Activated CD4-positive, alpha-beta memory T cell treated with anti-CD3 and anti-CD28 coated beads for 36 hours (primary cell): Measurements from ENCODE around the gene CASZ1. TPM values are rescaled to one million over a fixed set of nuclear protein-coding genes. Genes with fewer than 3 reads are reported as not detected.

Experiments
- CTCF ChIA-PET: fragments of 350-600 bp; sonication (Branson Sonifier 250); formaldehyde crosslinking; loops from one replicate; lab custom pipeline; 2021; ENCODE audit warnings: antibody characterized with exemption, inconsistent platforms; lab: Charles Lee
- POLR2A ChIA-PET: fragments of 350-600 bp; sonication (Branson Sonifier 250); formaldehyde crosslinking; loops from one replicate; lab custom pipeline; 2021; ENCODE audit warnings: antibody characterized with exemption; lab: Charles Lee
- DNase-seq: peaks from one replicate; pipeline ENCODE4 v3.0.0-alpha.2; 2020
- H3K27ac Mint-ChIP-seq: one replicate; pipeline ENCODE4 v1.8.0; 2021; ENCODE audit warnings: mixed read lengths
- H3K27me3 Mint-ChIP-seq: one replicate; pipeline ENCODE4 v1.8.0; 2021; ENCODE audit warnings: mixed read lengths
- H3K36me3 Mint-ChIP-seq: one replicate; pipeline ENCODE4 v1.8.0; 2021; ENCODE audit warnings: mixed read lengths
- H3K4me1 Mint-ChIP-seq: one replicate; pipeline ENCODE4 v1.8.0; 2021; ENCODE audit warnings: low read depth, mixed read lengths
- H3K4me3 Mint-ChIP-seq: one replicate; pipeline ENCODE4 v1.8.0; 2021; ENCODE audit warnings: mild to moderate bottlenecking, mixed read lengths
- H3K9me3 Mint-ChIP-seq: one replicate; pipeline ENCODE4 v1.8.0; 2021; ENCODE audit warnings: mixed read lengths
- intact Hi-C: fragments of 100-400 bp; cut with micrococcal nuclease; formaldehyde crosslinking; loops from one replicate; pipeline ENCODE4 v1.15.1; 2023
- total RNA-seq, 2 experiments: library from RNA; stranded (reverse); gene quantifications; one replicate each; pipeline ENCODE4 v1.2.3, GENCODE V29; 2021

The CASZ1 gene
- total RNA-seq, 2 experiments from 2014 or later, result 5.5 to 6.3 TPM

DNA sequence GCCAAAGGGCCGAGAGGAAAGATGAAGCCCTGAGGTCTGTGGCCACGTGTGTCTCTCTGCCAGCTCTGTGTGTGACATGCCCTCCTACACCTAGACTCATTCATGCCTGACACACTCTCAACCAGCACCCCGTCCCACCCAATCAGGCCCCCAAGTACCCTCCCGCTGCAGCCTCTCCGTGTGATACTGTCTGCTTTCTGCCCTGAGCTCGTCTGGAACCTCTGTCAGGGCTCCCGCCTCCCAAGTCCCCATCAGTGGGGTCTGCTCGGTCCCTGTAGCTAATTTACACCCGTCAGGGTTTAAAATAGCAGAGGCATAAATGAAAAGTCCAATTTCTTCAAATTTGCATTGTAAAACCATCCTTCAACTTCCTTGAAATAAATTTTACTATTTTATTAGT is 20.7 kb downstream of the CASZ1 start:
- Mint-ChIP-seq H3K4me1 (no peaks in the 10 kb centered on the region), H3K9me3 (no peaks in the 10 kb centered on the region), H3K36me3 (no peaks in the 10 kb centered on the region), H3K4me3 (no peak overlapping the region), H3K27me3 (peaks cover 1% of the 10 kb centered on the region), H3K27ac (no peak overlapping the region)
- DNase-seq, result no peak
- POLR2A ChIA-PET, result no interaction called here
- intact Hi-C loops, result no loop called here
- CTCF ChIA-PET, result interaction anchor here (1.0 kb wide), 1 partner anchor 11 kb away, joined by 3 read pairs; no protein-coding TSS in a partner anchor

DNA sequence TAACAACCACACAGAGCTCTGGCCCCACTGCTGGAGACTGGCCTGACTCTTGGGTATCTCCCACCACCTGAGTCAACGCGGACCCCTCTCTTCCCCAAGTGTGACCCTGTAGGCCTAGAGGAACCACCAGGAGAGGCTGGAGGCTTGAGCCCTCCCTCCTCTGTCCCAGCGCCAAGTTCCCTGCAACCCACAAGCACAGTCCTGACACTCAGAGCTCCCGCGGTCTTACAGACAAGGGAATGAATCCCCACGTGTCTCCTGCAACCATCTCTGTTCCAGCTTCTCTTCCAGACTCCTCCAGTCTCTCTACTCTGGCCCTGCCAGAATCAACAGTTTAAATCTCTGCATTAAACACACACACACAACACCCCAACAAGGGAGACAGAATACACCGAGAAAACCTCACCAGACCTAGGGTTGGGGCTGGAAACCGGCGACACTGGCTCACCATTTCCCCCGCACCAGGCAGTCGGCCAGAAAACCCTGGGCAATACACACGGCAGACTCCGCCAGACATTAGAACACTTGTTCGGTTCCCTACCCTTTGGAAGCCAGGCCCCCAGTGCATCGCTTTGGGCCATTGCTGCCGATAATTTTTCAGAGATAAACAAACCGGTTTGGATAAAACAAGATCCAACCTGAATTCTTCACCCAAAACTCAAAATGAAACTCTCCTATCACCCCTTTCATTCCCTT is 21.7 kb downstream of the CASZ1 start:
- intact Hi-C loops, result no loop called here
- ChIA-PET POLR2A (no interaction called here), CTCF (no interaction called here)
- Mint-ChIP-seq H3K9me3 (no peaks in the 10 kb centered on the region), H3K4me1 (no peaks in the 10 kb centered on the region), H3K27ac (no peak overlapping the region), H3K4me3 (no peak overlapping the region), H3K27me3 (peaks cover 1% of the 10 kb centered on the region), H3K36me3 (no peaks in the 10 kb centered on the region)
- no peak for DNase-seq

DNA sequence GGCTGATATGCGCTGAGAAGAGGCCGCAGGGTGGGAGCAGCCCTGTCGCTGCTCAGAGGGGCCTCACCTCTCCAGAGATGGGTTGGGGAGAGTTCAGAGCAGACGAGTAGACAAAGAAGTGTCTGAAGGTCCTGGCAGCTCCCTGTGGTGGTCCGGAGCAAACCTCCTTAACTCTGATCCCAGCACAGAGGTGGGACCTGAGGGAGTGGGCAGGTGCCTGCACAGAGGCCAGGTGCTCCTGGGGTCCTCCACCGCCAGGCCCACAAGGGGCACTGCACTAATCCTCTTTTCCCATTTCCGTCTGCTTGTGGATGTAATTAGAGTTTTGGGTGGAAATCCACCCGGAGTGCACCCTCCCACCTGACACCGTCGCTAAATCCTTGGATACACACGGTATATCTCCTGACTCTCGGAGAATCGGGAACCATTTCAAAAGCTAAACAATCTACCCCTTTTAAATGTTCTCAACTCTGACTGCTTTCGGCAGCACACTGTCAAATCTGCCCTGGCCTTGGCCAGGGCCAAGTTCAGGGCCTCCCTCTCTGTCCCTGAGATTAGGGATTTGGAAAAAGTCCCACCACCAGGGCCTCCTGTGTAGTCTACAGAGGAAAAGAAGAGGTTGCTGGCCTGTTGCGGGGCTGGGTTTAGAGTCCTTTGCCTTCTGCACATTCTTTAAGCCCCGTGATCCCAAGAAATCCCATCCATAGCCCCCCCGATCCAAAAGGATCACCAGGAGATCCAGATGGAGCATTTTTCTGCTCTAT is 22.4 kb downstream of the CASZ1 start:
- ChIA-PET POLR2A (no interaction called here), CTCF (no interaction called here)
- Mint-ChIP-seq H3K9me3 (no peaks in the 10 kb centered on the region), H3K4me3 (no peak overlapping the region), H3K27ac (no peak overlapping the region), H3K4me1 (no peaks in the 10 kb centered on the region), H3K27me3 (peaks cover 1% of the 10 kb centered on the region), H3K36me3 (no peaks in the 10 kb centered on the region)
- intact Hi-C loops, result no loop called here
- no peak for DNase-seq

DNA sequence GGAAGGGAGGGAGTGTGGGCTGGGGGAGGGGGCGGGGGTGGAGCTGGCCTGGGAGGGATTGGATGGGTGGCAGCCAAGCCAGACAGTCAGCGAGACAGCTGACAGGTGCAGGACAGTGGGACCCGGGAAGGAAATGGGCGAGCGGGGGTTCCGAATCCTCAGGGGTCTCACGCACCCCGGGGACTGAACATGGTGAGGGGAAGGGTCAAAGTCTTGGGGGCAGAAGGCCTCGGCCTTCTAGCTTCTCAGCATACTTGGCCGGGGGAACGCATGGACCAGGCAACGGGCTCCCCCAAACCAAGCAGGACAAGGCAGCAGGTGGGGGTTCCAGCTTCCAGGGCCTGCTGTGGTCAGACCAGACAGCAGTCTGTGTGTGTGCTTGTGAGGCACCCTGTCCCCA is 23.1 kb downstream of the CASZ1 start:
- peaks cover 1% of the 10 kb centered on the region for H3K27me3 Mint-ChIP-seq
- no peak for DNase-seq
- no peaks in the 10 kb centered on the region for H3K9me3 Mint-ChIP-seq
- no peaks in the 10 kb centered on the region for H3K36me3 Mint-ChIP-seq
- ChIA-PET CTCF (no interaction called here), POLR2A (no interaction called here)
- intact Hi-C loops, result no loop called here
- H3K27ac Mint-ChIP-seq, result no peak overlapping the region
- H3K4me3 Mint-ChIP-seq, result no peak overlapping the region
- H3K4me1 Mint-ChIP-seq, result no peaks in the 10 kb centered on the region

DNA sequence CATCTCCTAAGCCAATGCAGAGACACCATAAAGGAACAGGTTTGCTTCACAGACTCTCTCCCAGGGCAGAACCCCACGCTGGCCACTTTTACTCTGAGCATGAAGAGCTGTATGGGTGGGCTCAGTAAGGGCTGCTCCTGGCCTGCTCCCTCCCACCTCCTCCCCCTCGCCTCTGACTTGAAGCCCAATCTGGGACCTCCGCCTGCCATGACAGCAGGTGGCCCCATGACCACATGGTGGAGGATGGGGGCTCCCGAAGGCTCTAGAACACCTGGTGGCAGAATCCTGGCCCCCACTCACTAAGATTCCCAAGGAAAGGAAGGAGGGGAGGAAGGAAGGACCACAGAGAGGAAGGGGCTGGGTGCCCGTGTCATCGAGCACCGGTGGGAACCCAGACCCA is 23.7 kb downstream of the CASZ1 start:
- H3K27me3 Mint-ChIP-seq, result peaks cover 1% of the 10 kb centered on the region
- POLR2A ChIA-PET, result no interaction called here

DNA sequence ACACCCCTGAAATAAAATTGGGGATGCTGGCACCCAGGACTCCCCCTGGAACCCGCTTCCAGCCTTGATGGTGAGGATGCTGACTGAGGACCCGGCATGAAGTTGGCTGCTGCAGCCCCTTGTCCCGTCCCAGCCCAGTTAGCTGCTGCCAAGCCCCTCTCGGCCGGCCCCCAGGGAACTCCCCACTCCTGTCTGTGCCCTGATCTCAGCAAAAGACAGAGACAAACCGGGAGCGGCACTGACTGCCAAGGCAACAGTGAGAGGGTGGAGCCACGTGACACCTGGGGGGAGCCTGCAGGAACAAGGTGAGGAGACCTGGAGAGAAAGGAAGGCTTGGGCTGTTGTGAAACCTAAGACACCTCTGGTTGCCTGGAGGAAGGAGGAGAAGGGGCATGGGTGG is 24.7 kb downstream of the CASZ1 start:
- Mint-ChIP-seq H3K36me3 (no peaks in the 10 kb centered on the region), H3K27me3 (peaks cover 1% of the 10 kb centered on the region), H3K4me3 (no peak overlapping the region), H3K4me1 (no peaks in the 10 kb centered on the region), H3K9me3 (no peaks in the 10 kb centered on the region), H3K27ac (no peak overlapping the region)
- intact Hi-C loops, result no loop called here
- POLR2A ChIA-PET, result no interaction called here
- CTCF ChIA-PET, result no interaction called here
- no peak for DNase-seq

More for the DNA sequence above, 23.7 kb downstream of the CASZ1 start:
- DNase-seq, result no peak
- Mint-ChIP-seq H3K27ac (no peak overlapping the region), H3K4me3 (no peak overlapping the region), H3K36me3 (no peaks in the 10 kb centered on the region), H3K9me3 (no peaks in the 10 kb centered on the region), H3K4me1 (no peaks in the 10 kb centered on the region)
- intact Hi-C loops, result no loop called here
- CTCF ChIA-PET, result no interaction called here

DNA sequence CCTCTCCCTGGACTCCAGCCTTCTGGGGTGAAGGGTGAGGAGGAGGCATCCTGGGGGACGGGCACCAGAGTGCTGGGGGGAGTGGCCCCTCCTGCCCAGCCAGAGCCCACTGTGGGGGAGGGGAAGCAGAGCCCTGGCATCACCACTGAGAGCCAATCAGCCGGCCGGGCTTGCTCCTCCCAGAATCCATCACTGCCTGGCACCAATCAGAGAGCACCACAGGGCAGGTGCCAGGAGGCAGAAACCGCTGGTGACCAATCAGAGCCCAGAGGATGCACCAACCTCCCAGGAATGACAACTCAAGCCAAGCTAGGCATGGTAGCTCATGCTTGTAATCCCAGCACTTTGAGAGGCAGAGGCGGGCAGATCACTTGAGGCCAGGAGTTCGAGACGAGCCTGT is 27.9 kb downstream of the CASZ1 start:
- CTCF ChIA-PET, result no interaction called here
- POLR2A ChIA-PET, result no interaction called here
- H3K4me3 Mint-ChIP-seq, result no peak overlapping the region
- no peaks in the 10 kb centered on the region for H3K9me3 Mint-ChIP-seq
- no peaks in the 10 kb centered on the region for H3K4me1 Mint-ChIP-seq
- no peak for DNase-seq
- no peaks in the 10 kb centered on the region for H3K36me3 Mint-ChIP-seq
- intact Hi-C loops, result no loop called here
- H3K27me3 Mint-ChIP-seq, result peaks cover 2% of the 10 kb centered on the region
- no peak overlapping the region for H3K27ac Mint-ChIP-seq

DNA sequence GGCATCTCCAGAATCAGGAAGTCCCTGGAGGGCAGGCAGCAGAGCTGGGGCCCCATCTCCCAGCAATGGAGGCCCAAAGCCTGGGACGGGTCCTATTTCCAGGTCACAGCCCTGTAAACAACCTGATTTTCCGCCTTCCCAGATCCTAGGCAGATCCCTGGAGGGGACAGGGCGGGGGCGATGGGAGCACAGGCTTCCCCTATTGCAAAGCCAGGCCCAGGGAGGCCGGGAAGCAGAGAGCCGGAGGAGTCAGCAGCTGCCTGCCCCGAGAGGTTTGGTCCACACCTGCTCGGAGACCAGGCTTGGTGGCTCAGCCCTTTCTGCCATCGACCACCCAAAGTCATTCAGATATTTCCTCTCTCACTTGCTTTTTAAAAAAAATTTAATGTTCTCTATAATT is 29.2 kb downstream of the CASZ1 start:
- intact Hi-C loops, result no loop called here
- no peaks in the 10 kb centered on the region for H3K9me3 Mint-ChIP-seq
- no peak for DNase-seq
- H3K36me3 Mint-ChIP-seq, result no peaks in the 10 kb centered on the region
- no peaks in the 10 kb centered on the region for H3K4me1 Mint-ChIP-seq
- H3K27ac Mint-ChIP-seq, result no peak overlapping the region
- POLR2A ChIA-PET, result no interaction called here
- H3K27me3 Mint-ChIP-seq, result peaks cover 3% of the 10 kb centered on the region
- H3K4me3 Mint-ChIP-seq, result no peak overlapping the region
- CTCF ChIA-PET, result no interaction called here

DNA sequence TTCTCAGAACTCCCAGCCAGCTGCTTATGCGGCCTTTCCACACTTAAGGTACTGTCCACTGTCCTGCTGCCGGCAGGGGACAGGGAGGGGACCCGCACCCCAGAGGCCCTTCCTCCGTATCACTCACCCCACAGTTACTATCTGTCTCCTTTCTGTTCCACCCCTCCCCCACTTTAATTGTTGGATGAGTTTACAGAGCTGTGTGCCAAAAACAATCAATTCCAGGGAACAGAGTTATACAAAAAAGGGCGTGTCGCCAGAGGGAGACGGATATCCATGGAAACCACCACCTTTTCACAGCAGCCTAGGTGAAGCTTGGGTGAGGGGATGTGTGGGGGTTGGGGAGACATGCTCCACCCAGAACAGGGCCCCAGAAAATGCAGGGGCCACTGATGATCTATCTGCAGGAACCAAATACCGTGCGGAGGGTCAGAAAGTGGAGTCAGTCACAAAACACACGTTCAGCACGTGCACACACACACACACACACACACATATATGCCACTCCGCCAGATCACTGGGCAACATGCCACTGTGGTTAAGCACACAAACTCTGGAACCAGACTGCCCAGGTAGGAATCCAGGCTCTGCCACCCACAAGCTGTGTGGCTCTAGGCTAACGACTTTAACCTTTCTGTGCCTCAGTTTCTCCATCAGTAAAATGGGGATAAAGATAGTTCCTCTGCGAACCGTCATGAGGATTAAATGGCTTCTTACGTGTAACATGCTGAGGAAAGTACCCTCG is 30.5 kb downstream of the CASZ1 start:
- CTCF ChIA-PET, result no interaction called here
- no peaks in the 10 kb centered on the region for H3K9me3 Mint-ChIP-seq
- DNase-seq, result no peak
- peaks cover 3% of the 10 kb centered on the region for H3K27me3 Mint-ChIP-seq
- POLR2A ChIA-PET, result no interaction called here
- intact Hi-C loops, result no loop called here
- H3K4me3 Mint-ChIP-seq, result no peak overlapping the region
- H3K4me1 Mint-ChIP-seq, result peaks cover 3% of the 10 kb centered on the region
- H3K36me3 Mint-ChIP-seq, result no peaks in the 10 kb centered on the region
- no peak overlapping the region for H3K27ac Mint-ChIP-seq

DNA sequence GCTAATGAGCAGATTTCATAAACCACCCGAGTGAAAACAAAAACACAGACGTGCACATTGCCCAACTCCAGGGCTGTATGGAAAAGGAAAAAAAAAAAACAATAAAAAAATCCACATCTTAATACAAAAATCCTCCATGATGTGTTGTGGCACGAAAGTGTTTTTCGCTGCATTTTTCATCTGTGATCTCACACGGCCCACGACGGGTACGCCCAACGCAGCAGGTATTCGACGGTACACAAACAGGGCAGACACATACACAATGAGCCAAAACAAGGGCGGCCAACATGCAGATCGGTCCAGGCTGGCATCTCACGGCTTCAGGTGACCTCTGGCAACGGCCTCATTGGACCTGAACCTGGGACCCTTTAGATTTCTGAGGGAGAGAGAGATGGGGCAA is 31.1 kb downstream of the CASZ1 start:
- no peak overlapping the region for H3K4me3 Mint-ChIP-seq
- H3K27me3 Mint-ChIP-seq, result peaks cover 2% of the 10 kb centered on the region
- ChIA-PET CTCF (no interaction called here), POLR2A (no interaction called here)
- H3K4me1 Mint-ChIP-seq, result peaks cover 3% of the 10 kb centered on the region
- intact Hi-C loops, result no loop called here
- H3K36me3 Mint-ChIP-seq, result no peaks in the 10 kb centered on the region
- no peak overlapping the region for H3K27ac Mint-ChIP-seq
- DNase-seq, result no peak
- H3K9me3 Mint-ChIP-seq, result no peaks in the 10 kb centered on the region

DNA sequence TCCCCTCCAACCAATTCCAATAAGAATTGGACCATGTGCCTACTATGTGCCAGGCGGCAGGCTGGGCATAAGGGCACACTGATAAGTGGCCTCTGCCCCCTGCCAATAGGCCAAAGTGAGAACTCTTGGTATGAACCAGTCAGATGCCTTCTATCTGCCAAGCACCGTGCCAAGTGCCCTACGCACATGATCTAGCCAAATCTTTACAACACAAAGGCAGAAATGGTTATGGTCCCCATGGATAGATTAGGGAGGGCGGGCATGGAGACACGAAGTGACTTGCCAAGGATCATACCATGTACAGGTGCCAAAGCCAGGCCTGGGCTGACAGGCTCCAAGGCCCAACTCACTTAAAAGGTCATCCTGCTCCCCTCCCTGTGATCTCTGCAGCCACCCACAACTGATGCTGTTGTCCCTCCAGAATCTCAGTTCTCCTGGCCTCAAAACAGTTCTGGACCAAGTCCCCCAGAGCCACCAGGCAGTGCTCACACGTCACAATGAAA is 32.1 kb downstream of the CASZ1 start:
- intact Hi-C loops, result no loop called here
- CTCF ChIA-PET, result no interaction called here
- H3K36me3 Mint-ChIP-seq, result no peaks in the 10 kb centered on the region
- no peak overlapping the region for H3K27ac Mint-ChIP-seq
- POLR2A ChIA-PET, result no interaction called here
- peaks cover 2% of the 10 kb centered on the region for H3K27me3 Mint-ChIP-seq
- no peaks in the 10 kb centered on the region for H3K9me3 Mint-ChIP-seq
- peaks cover 3% of the 10 kb centered on the region for H3K4me1 Mint-ChIP-seq
- no peak for DNase-seq
- no peak overlapping the region for H3K4me3 Mint-ChIP-seq

DNA sequence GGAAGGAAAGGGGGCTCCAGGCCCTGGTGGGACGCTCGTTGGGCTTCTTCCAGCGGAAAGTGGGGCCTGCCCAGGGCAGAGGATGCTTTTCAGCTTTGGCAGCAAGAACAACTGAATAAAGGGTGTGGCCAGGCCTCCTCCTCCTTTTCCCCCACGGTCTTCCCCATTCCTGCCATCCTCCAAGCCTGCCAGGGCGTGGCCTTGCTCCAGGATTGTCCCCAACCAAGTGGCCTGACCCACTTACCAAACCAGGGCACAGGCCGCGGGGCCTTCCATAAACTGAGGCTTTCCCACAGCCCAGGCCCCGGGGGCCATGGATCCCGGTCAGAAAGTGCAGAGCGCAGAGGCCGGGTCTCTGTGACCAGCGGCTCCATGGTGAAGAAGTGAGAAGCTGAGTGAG is 33.6 kb downstream of the CASZ1 start:
- no peak for DNase-seq
- Mint-ChIP-seq H3K27me3 (peaks cover 2% of the 10 kb centered on the region), H3K4me3 (no peak overlapping the region), H3K4me1 (peaks cover 3% of the 10 kb centered on the region), H3K27ac (no peak overlapping the region), H3K36me3 (no peaks in the 10 kb centered on the region), H3K9me3 (no peaks in the 10 kb centered on the region)
- intact Hi-C loops, result no loop called here
- CTCF ChIA-PET, result no interaction called here
- POLR2A ChIA-PET, result no interaction called here
